K562 (cell line): ENCODE results near the gene ALG9. TPM values are rescaled to one million over a fixed set of nuclear protein-coding genes. Genes with fewer than 3 reads are reported as not detected.

Experiments used
- FOSL1 ChIP-seq: fragments of 200-800 bp; sonication (Bioruptor generic); conservative IDR thresholded peaks from 2 replicates; pipeline ENCODE4 v1.6.1; 2016; ENCODE audit warnings: missing genetic modification characterization, missing compliant biosample characterization
- GATAD2B ChIP-seq: fragments of 450-650 bp; IDR thresholded peaks from 2 replicates; pipeline ENCODE4 v1.6.1; 2017; ENCODE audit warnings: mild to moderate bottlenecking, borderline replicate concordance
- KAT2B ChIP-seq: IDR thresholded peaks from one replicate; pipeline ENCODE4 v1.6.1; 2012; ENCODE audit warnings: low read depth, mild to moderate bottlenecking, control low read depth, inconsistent platforms, low read length, moderate library complexity
- KDM4B ChIP-seq, 2 experiments: fragments of 450-650 bp in 1 of 2; sonication (generic) in 1 of 2; IDR thresholded peaks; 2 replicates each; pipeline ENCODE4 v1.6.1; 2016 to 2017; ENCODE audit warnings: borderline replicate concordance in 2 of 2, antibody characterized with exemption in 1 of 2, low read depth in 1 of 2, mild to moderate bottlenecking in 1 of 2
- MAFF ChIP-seq: IDR thresholded peaks from 2 replicates; pipeline ENCODE4 v1.6.1; 2012; ENCODE audit warnings: low read length, improper control_type of control experiment
- RBFOX2 ChIP-seq: fragments of 200-400 bp; formaldehyde crosslinking; IDR thresholded peaks from 2 replicates; pipeline ENCODE4 v1.6.1; 2017; ENCODE audit warnings: low read depth, mild to moderate bottlenecking, low read length, moderate library complexity
- RFX1 ChIP-seq: fragments of 450-650 bp; IDR thresholded peaks from 2 replicates; pipeline ENCODE4 v1.6.1; 2016; ENCODE audit warnings: mild to moderate bottlenecking, moderate library complexity
- SMAD1 ChIP-seq: fragments of 150-350 bp; IDR thresholded peaks from 2 replicates; pipeline ENCODE4 v1.6.1; 2014; ENCODE audit warnings: low read length, low read depth; ENCODE audit not compliant: partially characterized antibody
- SP1 ChIP-seq: sonication (generic); formaldehyde crosslinking; IDR thresholded peaks from 2 replicates; pipeline ENCODE4 v1.8.1; 2022; ENCODE audit warnings: mild to moderate bottlenecking, missing genetic modification reagents
- SPI1 ChIP-seq: IDR thresholded peaks from 2 replicates; pipeline ENCODE4 v1.6.1; 2011; ENCODE audit warnings: low read depth, low read length, control low read depth, borderline replicate concordance
- ZKSCAN8 ChIP-seq: fragments of 200-800 bp; sonication (Bioruptor generic); IDR thresholded peaks from 2 replicates; pipeline ENCODE4 v1.6.1; 2016; ENCODE audit warnings: missing genetic modification characterization, missing compliant biosample characterization
- polyA plus RNA-seq, 8 experiments: library from polyadenylated mRNA; depleted of rRNA in 4 of 8; stranded (reverse) in 5 of 8; unstranded in 3 of 8; fragments of >200 nt; fragmentation: Nextera tagmentation in 2 of 8; fragmentation: Illumina TruSeq in 1 of 8; extraction: Ambion mirVana in 2 of 8; extraction: Trizol in 1 of 8; gene quantifications; 2 replicates each; pipeline versions ENCODE4 v1.2.1 to v1.2.3, GENCODE V29; 2011 to 2014; ENCODE audit warnings: inconsistent platforms in 1 of 8, missing spikeins in 1 of 8
- total RNA-seq, 7 experiments: library from RNA; depleted of rRNA in 6 of 7; stranded (reverse); fragments of >200 nt in 6 of 7; fragmentation: Illumina TruSeq in 2 of 7; extraction: Trizol in 2 of 7; gene quantifications; 2 replicates each; pipeline versions ENCODE4 v1.2.1 to v1.2.3, GENCODE V29; 2011 to 2021; ENCODE audit warnings: low replicate concordance in 1 of 7
- TF ChIP-seq, protein P1 (sequence below): fragments of 250-450 bp; sonication (Bioruptor Pico); IDR thresholded peaks from 2 replicates; pipeline ENCODE4 v1.5.0; 2020; ENCODE audit warnings: mild to moderate bottlenecking, borderline replicate concordance
- TF ChIP-seq, protein P2 (sequence below): fragments of 250-450 bp; sonication (Bioruptor Pico); IDR thresholded peaks from 2 replicates; pipeline ENCODE4 v1.5.0; 2021
- TF ChIP-seq, protein P3 (sequence below): fragments of 450-650 bp; formaldehyde crosslinking; IDR thresholded peaks from 2 replicates; pipeline ENCODE4 v1.4.0; 2020; ENCODE audit warnings: mild to moderate bottlenecking, moderate library complexity
- TF ChIP-seq, protein P4 (sequence below): sonication (generic); formaldehyde crosslinking; IDR thresholded peaks from 2 replicates; pipeline ENCODE4 v1.8.0; 2022; ENCODE audit warnings: mild to moderate bottlenecking, missing genetic modification reagents
- TF ChIP-seq, protein P5 (sequence below): fragments of 450-650 bp; IDR thresholded peaks from 2 replicates; pipeline ENCODE4 v1.6.1; 2018; ENCODE audit not compliant: partially characterized antibody
- TF ChIP-seq, protein P6 (sequence below): fragments of 450-650 bp; IDR thresholded peaks from 2 replicates; pipeline ENCODE4 v1.6.1; 2016; ENCODE audit warnings: missing biosample characterization, missing genetic modification characterization

The ALG9 gene
- total and polyA plus RNA-seq, 9 of the 15 experiments (the other 6 are each of a cell fraction or from before 2014, with no cell fraction given): 11.5 to 40.5 (median 24.9) TPM

DNA sequence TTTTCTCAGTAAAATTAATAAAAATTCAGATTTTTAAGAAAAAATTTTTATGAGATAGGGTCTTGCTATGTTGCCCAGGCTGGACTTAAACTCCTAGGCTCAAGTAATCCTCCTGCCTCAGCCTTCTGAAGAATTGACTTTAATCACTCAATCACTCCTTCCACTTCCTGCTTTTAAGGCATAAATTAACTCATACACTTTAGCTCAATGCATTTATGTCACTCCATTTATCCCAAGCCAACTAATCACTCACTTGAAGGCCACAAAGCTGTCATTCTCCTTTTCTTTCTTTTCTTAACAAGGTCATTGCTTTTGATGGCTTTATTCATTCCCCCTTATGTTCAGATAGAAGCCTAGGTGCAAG is 877 bp downstream of the ALG9 start (continued):
- TF ChIP-seq, protein P1, sequence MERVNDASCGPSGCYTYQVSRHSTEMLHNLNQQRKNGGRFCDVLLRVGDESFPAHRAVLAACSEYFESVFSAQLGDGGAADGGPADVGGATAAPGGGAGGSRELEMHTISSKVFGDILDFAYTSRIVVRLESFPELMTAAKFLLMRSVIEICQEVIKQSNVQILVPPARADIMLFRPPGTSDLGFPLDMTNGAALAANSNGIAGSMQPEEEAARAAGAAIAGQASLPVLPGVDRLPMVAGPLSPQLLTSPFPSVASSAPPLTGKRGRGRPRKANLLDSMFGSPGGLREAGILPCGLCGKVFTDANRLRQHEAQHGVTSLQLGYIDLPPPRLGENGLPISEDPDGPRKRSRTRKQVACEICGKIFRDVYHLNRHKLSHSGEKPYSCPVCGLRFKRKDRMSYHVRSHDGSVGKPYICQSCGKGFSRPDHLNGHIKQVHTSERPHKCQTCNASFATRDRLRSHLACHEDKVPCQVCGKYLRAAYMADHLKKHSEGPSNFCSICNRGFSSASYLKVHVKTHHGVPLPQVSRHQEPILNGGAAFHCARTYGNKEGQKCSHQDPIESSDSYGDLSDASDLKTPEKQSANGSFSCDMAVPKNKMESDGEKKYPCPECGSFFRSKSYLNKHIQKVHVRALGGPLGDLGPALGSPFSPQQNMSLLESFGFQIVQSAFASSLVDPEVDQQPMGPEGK (CRISPR knock-in tag): no peak
- TF ChIP-seq RFX1: no peak
- TF ChIP-seq GATAD2B: no peak
- peak; percentile 56; the same call in 1 of the 2 replicates for TF ChIP-seq SPI1
- TF ChIP-seq RBFOX2: no peak
- TF ChIP-seq, protein P2, sequence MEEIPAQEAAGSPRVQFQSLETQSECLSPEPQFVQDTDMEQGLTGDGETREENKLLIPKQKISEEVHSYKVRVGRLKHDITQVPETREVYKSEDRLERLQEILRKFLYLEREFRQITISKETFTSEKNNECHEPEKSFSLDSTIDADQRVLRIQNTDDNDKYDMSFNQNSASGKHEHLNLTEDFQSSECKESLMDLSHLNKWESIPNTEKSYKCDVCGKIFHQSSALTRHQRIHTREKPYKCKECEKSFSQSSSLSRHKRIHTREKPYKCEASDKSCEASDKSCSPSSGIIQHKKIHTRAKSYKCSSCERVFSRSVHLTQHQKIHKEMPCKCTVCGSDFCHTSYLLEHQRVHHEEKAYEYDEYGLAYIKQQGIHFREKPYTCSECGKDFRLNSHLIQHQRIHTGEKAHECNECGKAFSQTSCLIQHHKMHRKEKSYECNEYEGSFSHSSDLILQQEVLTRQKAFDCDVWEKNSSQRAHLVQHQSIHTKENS: no peak
- no peak for TF ChIP-seq KAT2B
- TF ChIP-seq, protein P3, sequence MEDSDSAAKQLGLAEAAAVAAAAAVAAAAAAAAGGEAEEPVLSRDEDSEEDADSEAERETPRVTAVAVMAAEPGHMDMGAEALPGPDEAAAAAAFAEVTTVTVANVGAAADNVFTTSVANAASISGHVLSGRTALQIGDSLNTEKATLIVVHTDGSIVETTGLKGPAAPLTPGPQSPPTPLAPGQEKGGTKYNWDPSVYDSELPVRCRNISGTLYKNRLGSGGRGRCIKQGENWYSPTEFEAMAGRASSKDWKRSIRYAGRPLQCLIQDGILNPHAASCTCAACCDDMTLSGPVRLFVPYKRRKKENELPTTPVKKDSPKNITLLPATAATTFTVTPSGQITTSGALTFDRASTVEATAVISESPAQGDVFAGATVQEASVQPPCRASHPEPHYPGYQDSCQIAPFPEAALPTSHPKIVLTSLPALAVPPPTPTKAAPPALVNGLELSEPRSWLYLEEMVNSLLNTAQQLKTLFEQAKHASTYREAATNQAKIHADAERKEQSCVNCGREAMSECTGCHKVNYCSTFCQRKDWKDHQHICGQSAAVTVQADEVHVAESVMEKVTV (CRISPR knock-in tag): 0 out of 2 replicates have a peak, but pooled peaks have one; percentile 14
- TF ChIP-seq FOSL1 (tag): no peak
- no peak for TF ChIP-seq SMAD1
- no peak for TF ChIP-seq MAFF
- TF ChIP-seq, protein P4, sequence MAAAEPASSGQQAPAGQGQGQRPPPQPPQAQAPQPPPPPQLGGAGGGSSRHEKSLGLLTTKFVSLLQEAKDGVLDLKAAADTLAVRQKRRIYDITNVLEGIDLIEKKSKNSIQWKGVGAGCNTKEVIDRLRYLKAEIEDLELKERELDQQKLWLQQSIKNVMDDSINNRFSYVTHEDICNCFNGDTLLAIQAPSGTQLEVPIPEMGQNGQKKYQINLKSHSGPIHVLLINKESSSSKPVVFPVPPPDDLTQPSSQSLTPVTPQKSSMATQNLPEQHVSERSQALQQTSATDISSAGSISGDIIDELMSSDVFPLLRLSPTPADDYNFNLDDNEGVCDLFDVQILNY: no peak
- TF ChIP-seq, protein P5, sequence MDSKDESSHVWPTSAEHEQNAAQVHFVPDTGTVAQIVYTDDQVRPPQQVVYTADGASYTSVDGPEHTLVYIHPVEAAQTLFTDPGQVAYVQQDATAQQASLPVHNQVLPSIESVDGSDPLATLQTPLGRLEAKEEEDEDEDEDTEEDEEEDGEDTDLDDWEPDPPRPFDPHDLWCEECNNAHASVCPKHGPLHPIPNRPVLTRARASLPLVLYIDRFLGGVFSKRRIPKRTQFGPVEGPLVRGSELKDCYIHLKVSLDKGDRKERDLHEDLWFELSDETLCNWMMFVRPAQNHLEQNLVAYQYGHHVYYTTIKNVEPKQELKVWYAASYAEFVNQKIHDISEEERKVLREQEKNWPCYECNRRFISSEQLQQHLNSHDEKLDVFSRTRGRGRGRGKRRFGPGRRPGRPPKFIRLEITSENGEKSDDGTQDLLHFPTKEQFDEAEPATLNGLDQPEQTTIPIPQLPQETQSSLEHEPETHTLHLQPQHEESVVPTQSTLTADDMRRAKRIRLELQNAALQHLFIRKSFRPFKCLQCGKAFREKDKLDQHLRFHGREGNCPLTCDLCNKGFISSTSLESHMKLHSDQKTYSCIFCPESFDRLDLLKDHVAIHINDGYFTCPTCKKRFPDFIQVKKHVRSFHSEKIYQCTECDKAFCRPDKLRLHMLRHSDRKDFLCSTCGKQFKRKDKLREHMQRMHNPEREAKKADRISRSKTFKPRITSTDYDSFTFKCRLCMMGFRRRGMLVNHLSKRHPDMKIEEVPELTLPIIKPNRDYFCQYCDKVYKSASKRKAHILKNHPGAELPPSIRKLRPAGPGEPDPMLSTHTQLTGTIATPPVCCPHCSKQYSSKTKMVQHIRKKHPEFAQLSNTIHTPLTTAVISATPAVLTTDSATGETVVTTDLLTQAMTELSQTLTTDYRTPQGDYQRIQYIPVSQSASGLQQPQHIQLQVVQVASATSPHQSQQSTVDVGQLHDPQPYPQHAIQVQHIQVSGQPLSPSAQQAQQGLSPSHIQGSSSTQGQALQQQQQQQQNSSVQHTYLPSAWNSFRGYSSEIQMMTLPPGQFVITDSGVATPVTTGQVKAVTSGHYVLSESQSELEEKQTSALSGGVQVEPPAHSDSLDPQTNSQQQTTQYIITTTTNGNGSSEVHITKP: no peak
- TF ChIP-seq SP1: no peak
- TF ChIP-seq, protein P6, sequence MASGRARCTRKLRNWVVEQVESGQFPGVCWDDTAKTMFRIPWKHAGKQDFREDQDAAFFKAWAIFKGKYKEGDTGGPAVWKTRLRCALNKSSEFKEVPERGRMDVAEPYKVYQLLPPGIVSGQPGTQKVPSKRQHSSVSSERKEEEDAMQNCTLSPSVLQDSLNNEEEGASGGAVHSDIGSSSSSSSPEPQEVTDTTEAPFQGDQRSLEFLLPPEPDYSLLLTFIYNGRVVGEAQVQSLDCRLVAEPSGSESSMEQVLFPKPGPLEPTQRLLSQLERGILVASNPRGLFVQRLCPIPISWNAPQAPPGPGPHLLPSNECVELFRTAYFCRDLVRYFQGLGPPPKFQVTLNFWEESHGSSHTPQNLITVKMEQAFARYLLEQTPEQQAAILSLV (tag): no peak
- no peak for TF ChIP-seq ZKSCAN8 (CRISPR knock-in tag)
- TF ChIP-seq KDM4B (IDR thresholded peaks at IDR 0.05; ENCODE audit: borderline replicate concordance in 2 of 2, low read depth in 1 of 2): no peak
